ENCODE measurements around the gene CILP2.

DNA sequence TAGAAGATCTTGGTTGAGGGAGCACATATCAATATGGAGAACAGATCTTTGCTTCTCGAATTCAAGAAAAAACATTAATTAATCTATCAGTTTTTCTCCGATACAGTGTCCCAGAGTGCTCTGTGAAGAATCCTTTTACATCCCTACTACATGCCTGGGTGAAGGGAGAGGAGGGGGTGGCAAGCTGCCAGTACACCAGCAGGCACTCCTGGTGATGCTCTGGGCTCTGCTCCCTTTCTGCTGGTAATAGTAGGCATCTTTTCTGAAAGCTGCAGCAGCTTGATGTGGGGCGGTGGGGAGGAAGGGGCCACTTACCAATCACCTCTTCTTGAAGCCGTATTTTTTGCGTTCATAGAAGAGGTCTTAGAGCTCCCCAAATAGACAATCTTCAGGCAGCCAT lies 49.7 kb downstream of the CILP2 start:
- TF ChIP-seq, protein P1, sequence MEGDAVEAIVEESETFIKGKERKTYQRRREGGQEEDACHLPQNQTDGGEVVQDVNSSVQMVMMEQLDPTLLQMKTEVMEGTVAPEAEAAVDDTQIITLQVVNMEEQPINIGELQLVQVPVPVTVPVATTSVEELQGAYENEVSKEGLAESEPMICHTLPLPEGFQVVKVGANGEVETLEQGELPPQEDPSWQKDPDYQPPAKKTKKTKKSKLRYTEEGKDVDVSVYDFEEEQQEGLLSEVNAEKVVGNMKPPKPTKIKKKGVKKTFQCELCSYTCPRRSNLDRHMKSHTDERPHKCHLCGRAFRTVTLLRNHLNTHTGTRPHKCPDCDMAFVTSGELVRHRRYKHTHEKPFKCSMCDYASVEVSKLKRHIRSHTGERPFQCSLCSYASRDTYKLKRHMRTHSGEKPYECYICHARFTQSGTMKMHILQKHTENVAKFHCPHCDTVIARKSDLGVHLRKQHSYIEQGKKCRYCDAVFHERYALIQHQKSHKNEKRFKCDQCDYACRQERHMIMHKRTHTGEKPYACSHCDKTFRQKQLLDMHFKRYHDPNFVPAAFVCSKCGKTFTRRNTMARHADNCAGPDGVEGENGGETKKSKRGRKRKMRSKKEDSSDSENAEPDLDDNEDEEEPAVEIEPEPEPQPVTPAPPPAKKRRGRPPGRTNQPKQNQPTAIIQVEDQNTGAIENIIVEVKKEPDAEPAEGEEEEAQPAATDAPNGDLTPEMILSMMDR (IDR thresholded peaks at IDR 0.05; ENCODE audit: low read depth, low read length, poor library complexity, severe bottlenecking), result no peak
- TF ChIP-seq EZH2phosphoT487 (IDR thresholded peaks at IDR 0.05; ENCODE audit: borderline replicate concordance, low read length), result no peak

All from DOHH2 (cell line).